Midbrain (tissue), 1 donor: Measurements from ENCODE around the gene LSAMP.
A peak's percentile ranks its signal among the peaks of the same experiment; 100 is the strongest.
"Not testable (repeated sequence)": the region's sequence is repeated elsewhere in the genome, so short reads cannot be mapped to it uniquely, and the experiment has no call there.

ENCODE experiments used
- DNase-seq: peaks from one replicate; lab custom pipeline; 2025; lab: John Stamatoyannopoulos, UW

Gene LSAMP

DNA sequence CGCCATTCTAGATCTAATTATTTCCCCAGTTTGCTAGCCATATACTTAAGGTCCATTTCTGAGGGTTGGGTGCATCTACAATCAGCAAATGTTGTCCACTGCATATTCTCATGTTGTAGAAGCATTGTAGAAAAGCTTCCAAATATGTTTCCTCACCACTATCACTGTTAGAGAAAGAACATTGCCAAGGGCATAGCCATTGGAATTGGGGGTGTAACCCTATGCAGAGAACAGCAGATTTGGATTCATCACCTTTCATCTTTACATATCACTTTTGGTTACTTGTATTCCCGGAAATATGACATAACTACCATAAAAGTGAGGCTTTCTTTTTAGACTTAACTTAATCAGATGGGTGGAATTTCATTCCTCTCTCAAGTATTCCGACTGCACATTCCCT, 203.6 kb downstream of the LSAMP start:
- no peak for DNase-seq

DNA sequence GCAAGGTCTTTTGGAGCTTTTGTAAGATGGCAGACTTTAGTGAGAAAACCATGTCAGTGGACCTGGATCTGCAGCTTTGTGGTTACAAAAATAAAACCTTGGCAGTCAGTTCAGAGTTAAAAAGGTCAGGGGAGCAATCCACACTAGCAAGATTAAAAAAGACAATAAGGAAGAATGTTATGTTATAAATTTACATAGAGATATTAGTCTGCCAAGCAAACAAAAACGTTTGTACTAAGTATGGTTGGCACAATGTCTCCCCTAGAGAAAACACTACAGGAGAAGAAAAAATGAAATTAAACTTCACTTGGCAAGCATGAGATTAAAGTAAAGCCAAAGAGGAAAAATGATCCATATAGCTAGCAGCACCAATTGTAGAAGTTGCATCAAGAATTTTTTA, 205.0 kb downstream of the LSAMP start:
- no peak for DNase-seq

DNA sequence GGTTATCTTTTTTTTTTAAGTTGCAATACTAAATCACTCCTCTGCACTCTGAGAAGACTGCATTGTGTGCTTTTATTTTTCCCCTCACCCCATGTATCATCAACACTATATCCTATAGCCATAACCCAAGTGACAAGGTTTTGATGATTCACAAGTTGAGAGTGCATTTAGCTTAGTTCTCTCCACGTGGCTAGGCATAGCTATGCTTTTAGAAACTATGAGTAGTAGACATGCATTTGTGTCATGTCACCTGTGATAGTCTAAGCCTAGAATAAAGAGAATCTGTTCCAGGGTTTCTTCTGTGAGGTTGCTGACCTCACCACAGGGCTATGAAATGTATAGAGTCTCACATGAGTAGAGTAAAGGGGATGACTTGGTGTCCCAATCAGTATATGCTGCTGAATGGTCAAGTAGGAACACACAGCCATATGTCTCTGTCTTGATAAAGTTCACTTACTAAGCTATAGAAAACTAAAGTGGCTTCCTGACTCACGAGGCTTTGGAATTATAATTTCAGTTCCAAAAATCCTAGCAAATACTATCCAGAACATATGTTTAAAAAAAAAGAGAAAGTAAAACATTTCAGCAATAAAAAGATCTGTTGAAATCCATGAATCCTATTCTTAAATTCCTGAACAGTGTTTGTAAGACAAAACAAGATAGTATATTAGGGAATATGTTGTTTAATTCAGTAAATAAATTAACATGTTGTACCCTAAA, 206.3 kb downstream of the LSAMP start:
- DNase-seq = no peak

DNA sequence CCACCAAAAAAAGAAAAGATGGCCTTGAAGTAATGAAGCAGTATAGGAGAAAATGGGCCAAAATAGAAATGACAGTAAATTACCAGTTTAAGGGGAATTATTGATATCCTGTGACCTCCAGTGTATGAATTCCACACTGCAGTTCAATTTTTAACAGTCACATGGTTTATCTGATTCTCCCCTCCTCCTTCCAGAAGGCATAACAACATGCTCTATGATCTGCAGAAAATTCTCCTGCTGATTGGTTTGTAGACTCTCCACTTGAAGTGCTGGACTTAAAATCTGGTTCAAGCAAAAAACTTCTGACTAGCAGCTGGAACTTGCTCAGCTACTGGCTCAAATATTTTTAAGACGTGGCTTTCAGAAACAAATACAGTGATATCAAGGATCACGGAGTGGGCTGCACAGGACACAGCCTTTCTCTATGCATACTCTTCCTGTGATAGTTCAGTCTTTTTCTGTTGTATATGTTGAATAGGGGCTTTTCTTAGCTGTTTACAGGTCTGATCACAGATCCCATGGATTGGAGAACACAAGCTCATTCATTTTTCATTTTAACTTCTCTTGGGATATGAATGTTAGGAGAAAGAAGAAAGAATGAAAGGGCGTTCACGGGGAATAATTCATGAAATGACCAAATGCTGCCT, 211.5 kb downstream of the LSAMP start:
- no peak for DNase-seq

DNA sequence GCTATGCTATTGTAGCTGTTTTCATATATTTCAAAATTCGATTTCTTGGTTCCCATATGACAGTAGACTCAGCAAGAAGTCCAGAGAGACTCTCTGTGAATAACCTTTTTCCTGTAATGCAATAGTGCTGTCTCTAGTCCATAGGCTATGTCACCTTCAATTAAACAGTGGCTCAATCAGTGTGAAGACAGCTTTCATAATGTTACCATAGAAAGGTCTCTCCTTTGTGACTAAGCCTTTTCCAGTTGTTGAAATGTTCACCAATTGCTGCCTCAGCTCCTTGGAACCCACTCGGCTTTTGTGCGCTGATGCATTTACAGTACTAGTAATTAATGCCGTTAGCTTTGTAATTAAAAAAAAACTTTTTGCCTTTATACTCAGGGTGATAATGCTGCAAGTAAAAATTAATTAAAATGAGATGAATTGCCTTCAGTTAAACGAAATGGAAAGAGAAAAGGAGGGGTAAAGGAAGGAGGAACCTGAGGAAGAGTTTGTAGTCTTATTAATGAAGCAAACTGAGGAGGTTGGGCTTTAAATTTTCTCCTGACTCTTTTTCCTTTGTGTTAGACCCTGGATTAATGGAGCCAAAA, 214.8 kb downstream of the LSAMP start:
- DNase-seq = no peak

DNA sequence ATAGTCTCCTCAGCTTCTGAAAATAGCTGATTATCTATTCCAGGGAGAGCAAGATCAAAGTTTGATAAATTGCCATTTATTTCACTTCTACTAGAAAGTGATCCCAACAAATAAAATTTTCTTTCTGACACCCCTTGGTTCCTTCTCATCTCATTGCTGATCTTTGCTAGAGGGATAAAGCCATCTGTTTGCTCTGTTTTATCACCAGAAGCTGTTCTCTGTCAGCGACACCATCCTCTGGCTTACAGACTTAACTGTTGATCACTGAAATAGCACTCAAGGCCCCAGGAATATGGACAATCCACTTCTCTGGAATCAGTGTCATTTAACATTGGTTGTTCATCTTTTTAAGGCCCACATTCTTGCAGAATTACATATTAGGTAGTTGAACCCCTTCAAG, 219.0 kb downstream of the LSAMP start:
- no peak for DNase-seq

DNA sequence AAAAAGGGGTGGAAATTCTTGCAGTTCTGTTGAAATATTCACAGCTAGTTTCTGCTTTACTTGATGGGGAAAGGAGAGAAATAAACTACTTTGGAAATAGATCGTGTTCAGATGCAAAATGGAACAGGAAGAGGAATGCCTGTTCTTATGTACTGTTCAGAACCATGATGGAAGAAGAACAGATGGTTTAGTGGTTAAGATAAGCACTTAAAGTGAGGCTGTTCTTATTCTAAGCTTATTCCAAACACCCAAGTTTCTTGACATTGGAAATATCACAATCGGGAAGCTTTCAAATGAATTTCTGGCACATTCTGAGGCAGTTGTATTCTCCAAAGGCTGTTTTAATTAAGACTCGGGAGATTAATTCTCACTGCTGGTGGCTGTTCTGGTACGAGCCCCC, 228.5 kb downstream of the LSAMP start:
- no peak for DNase-seq

DNA sequence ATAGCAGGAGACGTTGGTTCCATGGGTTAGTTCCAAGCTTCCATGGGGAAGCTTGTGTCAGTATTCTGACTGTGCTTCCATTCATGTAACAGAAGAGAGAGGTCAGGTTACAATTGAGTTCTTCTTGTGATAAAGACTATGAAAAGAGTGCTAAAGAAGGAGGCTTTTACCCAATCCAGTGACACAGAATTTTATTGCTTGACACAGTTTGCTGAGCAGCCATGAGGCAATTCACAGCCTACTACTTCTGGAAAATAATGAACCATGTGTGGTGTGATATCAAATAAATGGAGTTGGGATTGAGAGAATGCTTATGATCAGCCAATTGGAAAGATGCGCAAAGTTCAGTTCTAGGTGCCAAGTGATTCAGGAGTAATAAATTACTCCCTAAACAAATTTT, 233.4 kb downstream of the LSAMP start:
- no peak for DNase-seq

DNA sequence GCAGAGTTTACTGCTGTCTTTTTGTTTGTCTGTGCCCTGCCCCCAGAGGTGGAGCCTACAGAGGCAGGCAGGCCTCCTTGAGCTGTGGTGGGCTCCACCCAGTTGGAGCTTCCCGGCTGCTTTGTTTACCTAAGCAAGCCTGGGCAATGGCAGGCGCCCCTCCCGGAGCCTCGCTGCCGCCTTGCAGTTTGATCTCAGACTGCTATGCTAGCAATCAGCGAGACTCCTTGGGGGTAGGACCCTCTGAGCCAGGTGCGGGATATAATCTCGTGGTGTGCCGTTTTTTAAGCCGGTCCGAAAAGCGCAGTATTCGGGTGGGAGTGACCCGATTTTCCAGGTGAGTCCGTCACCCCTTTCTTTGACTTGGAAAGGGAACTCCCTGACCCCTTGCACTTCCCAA, 236.5 kb downstream of the LSAMP start:
- not testable (repeated sequence) for DNase-seq

DNA sequence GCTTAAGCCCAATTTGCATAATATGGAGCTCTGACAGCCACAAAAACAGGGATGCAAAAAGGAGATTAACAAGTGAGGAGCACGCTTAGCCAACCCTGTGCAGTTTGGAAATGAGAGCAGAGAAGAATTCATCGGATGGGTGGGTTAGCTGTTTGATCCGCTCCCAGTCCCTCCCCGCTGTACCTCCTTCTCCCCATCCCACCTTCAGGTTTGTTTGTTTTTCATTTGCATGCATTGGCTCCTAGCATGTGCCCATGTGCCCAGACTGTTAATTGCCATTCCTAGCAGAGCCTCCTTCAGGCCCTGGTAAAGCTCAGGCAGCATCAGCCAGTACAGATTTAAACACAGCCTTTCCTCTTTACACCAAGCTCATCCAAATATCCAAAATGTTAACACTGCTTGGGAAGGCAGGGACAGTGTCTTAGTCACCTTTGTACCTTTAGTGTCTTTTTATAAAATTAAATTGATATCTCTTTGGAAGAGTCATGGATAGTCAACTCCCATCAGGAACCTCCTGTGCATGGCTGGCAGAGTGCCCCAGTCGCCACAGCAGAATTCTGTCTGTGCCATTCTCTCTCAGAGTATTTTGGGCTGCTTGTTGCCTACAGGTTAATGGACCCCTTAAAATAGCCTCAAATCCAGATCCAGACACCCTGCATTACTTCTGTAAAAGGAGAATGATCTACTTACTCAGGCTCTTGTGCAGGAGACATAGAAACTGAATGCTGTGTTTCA, 244.2 kb downstream of the LSAMP start:
- peak; percentile 19 for DNase-seq

DNA sequence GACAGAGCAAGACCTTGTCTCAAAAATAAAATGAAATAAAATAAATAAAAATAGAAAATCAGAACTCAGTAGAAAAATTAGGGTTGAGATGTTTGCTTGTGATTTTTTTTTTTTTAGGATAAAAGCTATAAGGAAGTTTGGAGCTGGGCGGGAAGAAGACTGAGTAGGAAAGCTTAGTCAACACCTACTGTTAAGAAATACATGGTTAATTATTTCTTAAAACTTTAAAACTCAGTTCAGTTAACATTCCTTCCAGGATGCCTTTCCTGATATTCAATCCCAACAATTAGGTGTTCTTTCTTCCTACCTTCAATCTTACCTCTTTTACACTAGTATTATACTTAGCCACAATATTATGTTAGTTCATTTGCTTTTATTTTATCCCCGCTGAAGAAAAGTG, 246.2 kb downstream of the LSAMP start:
- no peak for DNase-seq

DNA sequence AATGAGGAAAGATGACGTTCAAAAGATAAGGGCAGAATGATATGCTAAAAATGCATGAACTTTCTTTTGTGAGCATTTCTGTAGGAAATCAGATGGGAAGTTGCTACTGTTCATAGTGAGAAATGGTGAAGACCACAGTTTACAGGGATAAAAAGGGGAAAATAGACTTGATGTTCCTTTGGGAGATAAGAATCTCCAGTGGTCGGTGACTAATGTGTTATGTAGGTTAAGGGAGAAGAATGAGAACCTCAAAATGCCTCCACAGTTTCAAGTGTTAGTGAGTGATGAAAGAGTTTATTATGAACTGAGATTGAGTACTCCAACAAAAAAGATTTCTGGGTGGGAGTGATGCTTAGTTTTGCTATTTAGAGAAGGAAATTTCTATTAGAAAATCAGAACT, 247.2 kb downstream of the LSAMP start:
- DNase-seq = no peak

DNA sequence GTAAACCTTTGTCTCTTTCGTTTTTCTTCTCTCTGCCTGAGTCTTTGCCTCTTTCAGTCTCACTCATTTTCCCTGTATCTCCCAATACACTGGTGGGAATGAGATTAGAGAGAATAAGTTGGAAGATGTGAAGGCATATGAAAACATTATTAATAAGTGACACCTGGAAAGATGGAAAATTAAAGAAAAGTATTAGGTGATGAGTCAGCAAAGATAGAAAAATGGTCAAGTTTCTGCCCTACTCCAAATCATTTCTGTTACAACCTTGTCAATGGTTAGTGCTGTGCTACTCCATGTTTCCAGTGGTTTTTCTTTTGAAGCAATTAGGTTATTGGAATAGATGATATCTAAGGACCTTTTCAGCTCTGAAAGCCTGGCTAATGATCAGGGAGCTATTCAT, 252.8 kb downstream of the LSAMP start:
- no peak for DNase-seq

DNA sequence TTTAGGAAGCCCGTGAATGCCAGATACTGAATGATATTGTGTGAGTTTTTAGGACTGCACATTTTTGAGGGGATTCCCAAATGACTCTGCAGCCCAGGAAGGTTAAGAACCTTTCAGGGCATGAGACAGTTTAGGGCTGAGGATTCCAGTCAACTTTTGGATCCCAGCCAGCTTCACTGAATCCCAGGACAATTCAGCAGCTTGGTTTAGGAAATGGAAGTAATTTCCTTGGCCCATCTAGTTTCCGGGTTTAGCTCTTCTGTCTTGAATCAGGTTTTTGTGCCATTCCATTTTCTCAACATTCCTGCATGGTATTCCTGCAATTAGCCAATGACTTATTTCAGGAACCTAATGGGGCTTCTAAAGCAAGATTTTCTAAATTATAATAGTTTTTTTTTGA, 253.9 kb downstream of the LSAMP start:
- DNase-seq = no peak

DNA sequence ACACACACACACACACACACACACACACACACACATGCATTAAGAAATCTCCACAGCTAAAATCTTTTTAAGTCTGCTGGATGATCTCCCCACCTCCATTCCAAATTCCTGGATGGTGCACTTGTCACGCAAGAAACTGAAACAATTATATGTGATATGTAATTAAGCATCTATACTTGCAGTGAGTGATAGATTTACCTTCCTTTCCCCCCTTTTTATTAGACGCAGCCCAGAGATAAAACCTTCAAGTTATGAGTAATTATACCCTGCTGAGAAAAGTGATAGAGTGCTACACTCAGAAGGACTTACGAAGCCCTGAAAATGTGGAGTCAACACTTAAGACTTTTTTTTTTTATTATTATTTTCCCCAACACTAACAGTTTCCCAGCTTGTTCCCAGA, 255.2 kb downstream of the LSAMP start:
- no peak for DNase-seq

DNA sequence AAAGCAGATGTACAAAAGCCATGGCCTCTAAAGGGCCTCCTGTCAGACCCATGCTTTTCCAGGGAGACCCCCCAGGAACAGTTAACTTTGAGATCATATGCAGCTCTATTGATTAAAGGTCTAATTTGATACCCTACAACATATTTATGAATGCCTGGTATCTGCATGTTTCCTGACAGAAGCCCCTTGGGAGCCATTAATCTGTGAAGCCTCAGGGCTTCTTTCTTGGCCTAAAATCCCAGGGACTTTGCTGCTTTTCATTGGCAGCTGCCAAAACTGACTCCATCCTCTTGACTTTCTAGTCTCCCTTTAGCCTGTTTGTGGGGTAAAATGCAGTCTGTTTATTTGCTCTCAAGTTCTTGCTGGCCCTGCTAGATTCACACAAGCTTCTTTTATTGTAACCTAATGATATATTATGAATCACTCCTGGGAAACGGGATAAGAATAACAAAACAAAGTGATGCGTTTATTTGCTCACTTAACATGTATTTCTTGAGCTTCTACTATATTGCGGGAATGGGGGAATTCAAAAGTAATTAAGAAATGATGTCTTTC, 257.0 kb downstream of the LSAMP start:
- no peak for DNase-seq

DNA sequence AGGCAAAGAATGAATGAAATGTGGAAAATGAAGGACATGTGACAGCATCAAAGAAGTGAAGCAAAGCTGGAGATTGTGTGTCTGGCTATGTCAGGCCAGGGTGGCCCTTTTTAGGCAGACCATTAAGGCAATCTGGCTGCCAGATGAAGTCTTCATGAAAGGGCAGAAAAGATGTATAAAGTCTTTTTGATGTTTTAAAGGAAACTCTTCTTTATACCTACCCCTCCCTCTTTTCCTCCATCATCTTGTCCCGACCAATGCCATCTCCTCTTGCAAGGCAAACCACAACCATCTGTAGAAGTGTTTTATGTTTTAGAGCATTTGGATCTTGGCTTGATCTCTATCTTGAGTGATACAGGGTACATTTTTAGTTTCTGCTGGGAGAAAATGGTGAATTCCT, 259.2 kb downstream of the LSAMP start:
- DNase-seq = no peak

DNA sequence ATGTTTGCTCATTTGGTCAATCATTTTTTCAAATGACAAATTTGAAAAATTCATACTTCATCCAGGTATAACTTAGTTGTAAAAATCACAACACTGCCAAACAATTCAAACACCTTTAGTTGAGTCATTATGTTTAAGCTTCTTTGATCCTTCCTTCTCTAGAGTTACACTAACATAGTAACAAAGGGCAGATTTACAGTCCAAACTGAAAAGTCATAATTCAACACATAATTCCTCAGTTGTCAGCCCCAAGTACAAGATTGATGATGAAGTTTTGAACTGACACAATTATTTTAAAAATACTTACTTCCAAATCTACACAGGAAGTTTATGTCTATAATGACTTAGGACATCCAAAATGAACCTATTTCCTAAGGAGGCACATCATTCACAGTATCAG, 264.1 kb downstream of the LSAMP start:
- DNase-seq = no peak

DNA sequence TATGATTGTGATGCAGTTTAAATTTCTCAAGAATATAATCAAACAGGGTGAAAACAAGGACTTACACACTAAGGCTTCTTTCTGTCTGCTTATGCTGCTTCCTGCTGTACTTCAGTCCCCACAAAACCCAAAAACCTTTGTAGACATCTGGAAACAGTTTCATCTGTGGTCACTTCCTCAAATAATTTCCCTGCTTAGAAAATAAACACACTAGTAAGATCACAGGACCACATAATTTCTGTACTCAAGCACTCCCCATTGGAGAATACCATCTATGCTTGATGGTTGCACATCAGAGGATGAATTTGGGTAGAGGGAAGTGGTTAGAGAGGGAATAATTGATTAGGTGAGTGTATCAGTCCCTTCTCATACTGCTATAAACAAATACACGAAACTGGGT, 266.2 kb downstream of the LSAMP start:
- DNase-seq = no peak

DNA sequence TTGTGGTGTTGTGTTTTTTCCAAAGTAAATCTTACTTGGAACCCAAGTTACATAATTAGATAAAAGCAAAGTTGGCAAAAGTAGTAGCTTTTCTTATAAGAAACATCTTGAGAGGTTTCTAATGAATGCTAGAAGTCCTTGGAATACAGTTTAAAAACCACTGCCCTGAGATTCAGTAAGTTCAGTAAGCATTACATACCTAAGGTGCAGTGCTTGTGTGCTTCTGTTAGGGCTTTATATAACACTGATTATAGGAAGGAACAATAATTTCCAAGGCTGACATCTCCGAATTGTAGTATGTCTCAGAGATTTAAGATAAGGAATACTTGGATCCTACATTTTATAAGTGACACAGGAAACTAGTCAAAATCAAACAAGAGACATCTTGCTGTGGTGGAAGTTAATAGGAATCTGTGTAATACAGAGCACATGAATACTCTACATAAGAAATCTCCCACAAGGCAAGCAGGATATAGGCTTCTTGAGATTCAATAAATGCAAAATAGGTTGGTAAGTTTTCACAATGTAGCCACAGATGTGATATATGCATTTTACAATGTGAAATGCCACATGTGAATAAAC, 268.2 kb downstream of the LSAMP start:
- DNase-seq = no peak

DNA sequence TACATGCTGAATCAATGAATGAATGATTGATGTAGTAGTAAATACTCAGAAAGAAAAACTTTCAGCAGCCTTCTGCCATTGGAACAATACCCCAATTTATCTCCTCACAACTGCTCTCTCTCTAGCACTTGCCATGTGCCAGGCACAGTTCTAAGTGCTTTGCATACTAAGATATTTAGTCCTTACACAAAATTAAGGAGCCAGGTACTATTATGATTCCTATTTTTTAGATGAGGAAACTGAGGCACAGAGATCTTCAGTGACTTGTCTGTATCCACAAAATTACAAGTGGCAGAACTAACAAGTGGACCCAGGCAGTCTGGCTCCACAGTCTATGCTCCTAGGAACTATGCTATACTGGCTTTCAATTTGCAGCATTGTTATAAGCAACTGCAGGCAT, 279.2 kb downstream of the LSAMP start:
- DNase-seq = peak; percentile 42

DNA sequence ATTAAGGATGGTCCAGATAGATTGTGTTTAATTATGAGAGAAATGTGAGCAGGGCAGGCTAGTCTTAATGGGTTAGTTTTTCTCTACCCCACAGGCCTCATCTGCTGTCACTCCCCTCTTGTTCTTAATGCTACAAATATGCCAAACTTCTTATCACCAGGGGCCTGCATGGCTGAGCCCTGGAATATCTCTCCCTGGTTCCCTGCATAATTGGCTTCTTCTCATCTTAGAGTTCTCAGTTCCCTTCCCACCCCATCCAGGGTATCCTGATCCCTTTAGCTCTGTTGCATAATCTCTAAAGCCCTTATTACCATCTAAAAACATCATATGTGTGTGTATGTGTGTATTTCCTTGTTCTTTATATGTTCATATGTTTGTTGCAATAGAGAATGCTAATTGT, 279.6 kb downstream of the LSAMP start:
- no peak for DNase-seq
